Mesodermal cell (in vitro differentiated cells): ENCODE data around the gene CRYGC.

Experiments
- H3K27ac ChIP-seq: 2 replicates; pipeline ENCODE4 v1.7.0; 2013; ENCODE audit warnings: mild to moderate bottlenecking, low read depth, low read length, moderate library complexity; ENCODE audit not compliant: severe bottlenecking
- H3K36me3 ChIP-seq: 2 replicates; pipeline ENCODE4 v1.7.1; 2013; ENCODE audit warnings: mild to moderate bottlenecking, low read length, moderate library complexity; ENCODE audit not compliant: control insufficient read depth, insufficient read depth
- H3K4me1 ChIP-seq: one replicate; pipeline ENCODE4 v1.7.1; 2013; ENCODE audit warnings: mild to moderate bottlenecking, low read length; ENCODE audit not compliant: insufficient read depth, control insufficient read depth, poor library complexity, severe bottlenecking
- H3K4me3 ChIP-seq: 2 replicates; pipeline ENCODE4 v1.7.0; 2013; ENCODE audit warnings: low read length, control low read depth, mild to moderate bottlenecking; ENCODE audit not compliant: insufficient read depth, poor library complexity, severe bottlenecking; ENCODE audit errors: extremely low read depth
- H3K9me3 ChIP-seq: 2 replicates; pipeline ENCODE4 v1.7.1; 2013; ENCODE audit warnings: mild to moderate bottlenecking, low read length, moderate library complexity; ENCODE audit not compliant: control insufficient read depth
- WGBS, 2 experiments: methylation state at CpG; one replicate each; pipeline ENCODE4 v1.1.5; 2013; ENCODE audit warnings: missing lambda C conversion rate in 2 of 2; ENCODE audit not compliant: insufficient coverage in 2 of 2; 5-methylcytosine and 5-hydroxymethylcytosine counted together

Gene CRYGC

GRCh38 chr2:208092093-208092832 is 37.4 kb downstream of the CRYGC start:
- 83 to 100% methylated on average over 1 of the region's 1 CpG for WGBS, 2 experiments
- Histone ChIP-seq H3K9me3 (no peaks in the 10 kb centered on the region), H3K27ac (no peak overlapping the region), H3K36me3 (no peaks in the 10 kb centered on the region), H3K4me1 (no peaks in the 10 kb centered on the region), H3K4me3 (no peak overlapping the region)

DNA sequence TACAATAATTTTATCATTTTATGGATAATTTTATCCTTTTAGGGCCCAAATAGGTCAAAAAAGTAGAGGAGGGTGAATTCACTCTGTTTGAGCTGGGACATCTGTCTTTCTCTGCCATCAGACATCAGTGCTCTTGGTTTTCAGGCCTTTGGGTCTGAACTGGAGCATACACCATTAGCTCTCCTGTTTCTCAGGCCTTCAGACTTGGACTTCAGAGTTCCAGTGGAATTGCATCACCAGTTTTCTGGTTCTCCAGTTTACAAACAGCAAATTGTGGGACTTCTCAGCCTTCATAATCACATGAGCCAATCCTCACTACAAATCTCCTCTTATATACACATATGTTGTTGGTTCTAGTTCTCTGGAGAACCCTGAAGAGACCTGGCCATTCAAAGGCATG is 39.2 kb downstream of the CRYGC start:
- Histone ChIP-seq H3K9me3 (no peaks in the 10 kb centered on the region), H3K4me1 (no peaks in the 10 kb centered on the region), H3K36me3 (no peaks in the 10 kb centered on the region), H3K4me3 (no peak overlapping the region), H3K27ac (no peak overlapping the region)

- Histone ChIP-seq H3K36me3 (no peaks in the 10 kb centered on the region), H3K4me1 (no peaks in the 10 kb centered on the region), H3K4me3 (no peak overlapping the region), H3K9me3 (no peaks in the 10 kb centered on the region), H3K27ac (no peak overlapping the region)
- WGBS, 2 experiments: 88 to 100% methylated on average over 1 of the region's 1 CpG
Measured at GRCh38 chr2:208086029-208086428, 43.6 kb downstream of the CRYGC start.

- no peak overlapping the region for H3K4me3 ChIP-seq
- no peaks in the 10 kb centered on the region for H3K9me3 ChIP-seq
- no peaks in the 10 kb centered on the region for H3K36me3 ChIP-seq
- no peak overlapping the region for H3K27ac ChIP-seq
- H3K4me1 ChIP-seq: no peaks in the 10 kb centered on the region
Measured at GRCh38 chr2:208083807-208084206, 45.8 kb downstream of the CRYGC start.
